Dendritic cell treated with granulocyte-macrophage colony-stimulating factor and Interleukin-4, amounts not matched to agents 40 ng/mL and 50 ng/mL, for 4 days (primary cell): ENCODE data around the gene SMPD3.

Experiments
- H3K27ac Mint-ChIP-seq: one replicate; pipeline ENCODE4 v1.8.0; 2022; ENCODE audit warnings: mild to moderate bottlenecking, mixed read lengths
- H3K27me3 Mint-ChIP-seq: one replicate; pipeline ENCODE4 v1.8.0; 2022; ENCODE audit warnings: mild to moderate bottlenecking, mixed read lengths
- H3K36me3 Mint-ChIP-seq: one replicate; pipeline ENCODE4 v1.8.0; 2022; ENCODE audit warnings: low read depth, mixed read lengths
- H3K4me1 Mint-ChIP-seq: one replicate; pipeline ENCODE4 v1.8.0; 2022; ENCODE audit warnings: low read depth, mixed read lengths
- H3K4me3 Mint-ChIP-seq: one replicate; pipeline ENCODE4 v1.8.0; 2022; ENCODE audit warnings: mild to moderate bottlenecking, moderate library complexity, mixed read lengths
- H3K9me3 Mint-ChIP-seq: one replicate; pipeline ENCODE4 v1.8.0; 2022; ENCODE audit warnings: mixed read lengths
- intact Hi-C: fragments of 100-400 bp; cut with micrococcal nuclease; formaldehyde crosslinking; loops from one replicate; pipeline ENCODE4 v1.15.0; 2022

SMPD3 gene

DNA sequence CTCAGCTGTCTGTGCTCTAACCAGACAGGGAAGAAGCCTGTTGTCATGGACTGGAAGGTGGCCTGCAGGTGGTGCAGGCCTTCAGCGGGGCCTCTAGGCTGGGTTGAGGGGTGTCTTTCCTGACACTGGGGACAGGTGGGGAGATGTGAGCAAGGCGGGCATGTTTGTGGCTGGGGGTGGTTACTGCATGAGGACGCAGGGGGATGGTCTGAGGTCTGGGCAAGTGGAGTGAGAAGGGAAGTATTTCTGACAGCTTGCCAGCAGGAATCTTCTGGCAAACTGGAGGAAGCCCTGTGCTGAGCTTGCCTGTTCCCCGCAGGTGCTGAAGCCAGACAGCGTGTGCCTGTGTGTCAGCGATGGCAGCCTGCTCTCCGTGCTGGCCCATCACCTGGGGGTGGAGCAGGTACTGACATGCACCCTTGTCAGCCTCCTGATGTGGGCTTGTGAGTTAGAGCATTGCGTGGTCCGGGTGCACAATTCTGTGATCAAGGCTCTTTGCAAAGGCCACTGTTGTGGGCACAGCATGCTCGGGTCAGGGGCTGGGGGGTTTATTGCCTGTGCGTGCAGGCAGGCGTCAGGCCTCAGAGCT, 101.3 kb downstream of the SMPD3 start:
- H3K27ac Mint-ChIP-seq = peak overlapping the region; percentile 33
- H3K27me3 Mint-ChIP-seq = no peaks in the 10 kb centered on the region
- H3K4me1 Mint-ChIP-seq = no peaks in the 10 kb centered on the region
- peaks cover 97% of the 10 kb centered on the region for H3K36me3 Mint-ChIP-seq
- H3K9me3 Mint-ChIP-seq = no peaks in the 10 kb centered on the region
- no peak overlapping the region for H3K4me3 Mint-ChIP-seq
- intact Hi-C loops = no loop called here

DNA sequence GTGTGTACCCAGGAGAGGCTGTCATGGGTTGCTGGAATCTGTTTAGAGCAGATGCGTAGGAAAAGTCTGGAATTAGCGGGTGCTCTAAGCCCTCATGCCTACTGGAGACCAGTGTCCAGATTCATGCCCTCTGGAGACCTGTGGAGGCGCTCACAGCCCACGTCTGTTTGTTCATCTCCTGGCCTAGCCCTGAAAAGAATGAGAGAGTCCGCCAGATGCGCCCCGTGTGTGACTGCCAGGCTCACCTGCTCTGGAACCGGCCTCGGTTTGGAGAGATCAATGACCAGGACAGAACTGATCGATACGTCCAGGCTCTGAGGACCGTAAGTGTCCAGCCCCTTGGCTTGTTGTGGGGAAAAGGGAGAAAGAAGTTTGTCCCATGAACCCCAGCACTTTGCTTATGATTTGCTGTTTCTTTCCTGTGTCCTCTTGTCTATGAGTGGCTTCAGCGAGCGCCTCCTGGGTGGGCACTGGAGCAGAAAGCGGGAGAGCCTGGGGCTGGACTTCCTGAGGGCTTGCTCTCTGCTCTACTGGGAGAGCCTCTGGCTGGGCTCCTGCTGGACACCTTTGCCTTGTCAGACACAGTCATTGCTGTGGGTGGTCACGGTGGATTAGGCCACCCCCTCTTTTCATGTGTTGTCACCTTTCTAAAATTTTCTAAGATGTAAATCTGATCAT, 102.2 kb downstream of the SMPD3 start:
- Mint-ChIP-seq H3K36me3 (peaks cover 97% of the 10 kb centered on the region), H3K4me1 (no peaks in the 10 kb centered on the region), H3K4me3 (no peak overlapping the region), H3K9me3 (no peaks in the 10 kb centered on the region), H3K27ac (peak overlapping the region; percentile 33), H3K27me3 (no peaks in the 10 kb centered on the region)
- intact Hi-C loops = no loop called here

DNA sequence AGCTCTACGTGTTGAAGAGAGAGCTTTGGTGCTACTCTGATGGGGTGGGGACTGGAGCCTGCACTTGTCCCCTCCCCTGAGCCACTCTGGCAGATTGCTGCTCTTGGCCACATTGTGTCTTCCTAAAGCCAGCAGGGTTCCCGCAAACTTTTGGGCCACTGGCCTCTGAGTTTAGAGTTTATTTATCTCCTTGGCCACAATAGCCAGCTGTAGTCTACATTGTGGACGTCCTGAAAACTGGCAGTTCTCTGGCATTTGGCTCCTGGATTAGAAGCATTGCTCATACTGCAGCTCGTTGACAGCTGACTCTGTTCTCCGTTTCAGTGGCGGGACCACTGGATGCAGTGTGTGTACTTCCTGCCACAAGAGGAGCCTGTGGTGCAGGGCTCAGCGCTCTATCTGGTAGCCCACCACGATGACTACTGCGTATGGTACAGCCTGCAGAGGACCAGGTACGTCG, 102.9 kb downstream of the SMPD3 start:
- H3K4me1 Mint-ChIP-seq = no peaks in the 10 kb centered on the region
- H3K36me3 Mint-ChIP-seq = peaks cover 97% of the 10 kb centered on the region
- H3K27me3 Mint-ChIP-seq = no peaks in the 10 kb centered on the region
- intact Hi-C loops = no loop called here
- no peak overlapping the region for H3K27ac Mint-ChIP-seq
- H3K4me3 Mint-ChIP-seq = no peak overlapping the region
- H3K9me3 Mint-ChIP-seq = no peaks in the 10 kb centered on the region

DNA sequence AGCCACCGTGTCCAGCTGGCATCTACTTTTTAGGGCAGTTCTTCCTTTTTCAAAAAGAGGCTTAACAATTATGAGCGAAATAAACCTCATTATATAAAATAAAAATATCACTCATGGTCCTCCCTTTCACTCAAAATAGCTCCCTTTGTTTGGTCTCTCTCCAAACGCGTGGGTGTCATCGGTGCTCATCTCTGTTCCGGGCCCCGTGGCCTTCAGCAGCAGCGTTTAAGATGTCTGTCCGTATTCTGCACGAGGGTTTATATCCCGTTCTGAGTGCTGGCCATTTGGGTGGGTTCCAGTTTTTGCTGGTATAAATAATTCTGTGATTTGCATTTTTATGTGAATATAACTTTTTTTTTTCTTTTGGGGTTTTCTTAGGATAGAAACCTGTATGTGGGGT, 104.1 kb downstream of the SMPD3 start:
- Mint-ChIP-seq H3K27ac (no peak overlapping the region), H3K9me3 (no peaks in the 10 kb centered on the region), H3K4me3 (no peak overlapping the region), H3K27me3 (no peaks in the 10 kb centered on the region), H3K4me1 (no peaks in the 10 kb centered on the region), H3K36me3 (peaks cover 97% of the 10 kb centered on the region)
- intact Hi-C loops = no loop called here

DNA sequence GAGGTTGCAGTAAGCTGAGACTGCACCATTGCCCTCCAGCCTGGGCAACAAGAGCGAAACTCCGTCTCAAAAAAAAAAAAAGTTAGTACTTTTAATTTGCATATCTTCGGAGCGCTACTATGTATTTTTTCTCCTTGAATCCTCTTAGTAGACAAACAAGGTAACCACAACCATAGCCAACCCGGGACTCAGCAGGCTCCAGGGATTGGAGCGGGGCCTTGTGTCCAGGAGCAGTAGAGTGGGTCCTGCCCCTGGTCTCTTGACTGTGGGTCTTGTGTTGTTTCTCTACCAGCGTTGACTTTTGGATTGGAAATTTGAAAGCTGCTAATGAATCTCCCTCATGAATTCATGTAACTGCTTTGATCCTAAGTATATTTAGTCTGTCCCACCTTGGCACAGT, 105.2 kb downstream of the SMPD3 start:
- no peaks in the 10 kb centered on the region for H3K4me1 Mint-ChIP-seq
- H3K27ac Mint-ChIP-seq = no peak overlapping the region
- no peaks in the 10 kb centered on the region for H3K27me3 Mint-ChIP-seq
- H3K4me3 Mint-ChIP-seq = no peak overlapping the region
- intact Hi-C loops = no loop called here
- H3K9me3 Mint-ChIP-seq = no peaks in the 10 kb centered on the region
- H3K36me3 Mint-ChIP-seq = peaks cover 97% of the 10 kb centered on the region

DNA sequence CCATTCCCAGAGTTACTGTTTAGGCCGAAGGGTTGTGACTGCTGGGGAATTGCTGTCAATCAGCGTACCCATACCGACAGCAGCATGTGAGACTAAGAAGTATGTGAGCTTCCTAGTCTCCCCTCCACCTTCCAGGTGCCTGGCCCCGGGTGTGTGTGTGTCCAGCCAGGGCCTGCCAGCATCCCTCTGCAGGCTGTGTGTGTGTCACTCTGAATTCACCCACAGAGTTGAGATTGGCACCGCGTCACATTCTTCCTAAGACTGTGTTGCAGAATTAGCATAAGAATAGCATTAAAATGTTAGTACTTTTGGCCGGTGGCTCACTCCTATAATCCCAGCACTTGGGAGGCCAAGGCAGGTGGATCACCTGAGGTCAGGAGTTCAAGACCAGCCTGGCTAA, 105.7 kb downstream of the SMPD3 start:
- Mint-ChIP-seq H3K4me3 (no peak overlapping the region), H3K4me1 (no peaks in the 10 kb centered on the region), H3K27ac (no peak overlapping the region), H3K9me3 (no peaks in the 10 kb centered on the region), H3K36me3 (peaks cover 97% of the 10 kb centered on the region), H3K27me3 (no peaks in the 10 kb centered on the region)
- intact Hi-C loops = no loop called here

DNA sequence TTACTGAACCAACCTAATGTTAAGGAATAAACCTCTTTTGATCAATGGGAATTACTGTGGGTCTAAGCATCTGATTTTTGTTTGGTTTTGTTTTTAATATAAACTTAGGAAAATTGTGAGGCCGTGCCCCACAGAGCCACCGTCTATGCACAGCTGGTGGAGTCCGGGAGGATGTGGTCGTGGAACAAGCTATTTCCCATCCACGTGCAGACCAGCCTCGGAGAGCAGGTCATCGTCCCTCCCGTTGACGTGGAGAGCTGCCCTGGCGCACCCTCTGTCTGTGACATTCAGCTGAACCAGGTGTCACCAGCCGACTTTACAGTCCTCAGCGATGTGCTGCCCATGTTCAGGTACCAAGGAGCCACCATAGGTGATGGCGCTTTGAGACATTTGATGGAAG, 109.1 kb downstream of the SMPD3 start:
- Mint-ChIP-seq H3K4me3 (no peak overlapping the region), H3K27me3 (no peaks in the 10 kb centered on the region), H3K27ac (no peak overlapping the region), H3K9me3 (no peaks in the 10 kb centered on the region), H3K36me3 (peaks cover 93% of the 10 kb centered on the region), H3K4me1 (peaks cover 4% of the 10 kb centered on the region)
- intact Hi-C loops = no loop called here

DNA sequence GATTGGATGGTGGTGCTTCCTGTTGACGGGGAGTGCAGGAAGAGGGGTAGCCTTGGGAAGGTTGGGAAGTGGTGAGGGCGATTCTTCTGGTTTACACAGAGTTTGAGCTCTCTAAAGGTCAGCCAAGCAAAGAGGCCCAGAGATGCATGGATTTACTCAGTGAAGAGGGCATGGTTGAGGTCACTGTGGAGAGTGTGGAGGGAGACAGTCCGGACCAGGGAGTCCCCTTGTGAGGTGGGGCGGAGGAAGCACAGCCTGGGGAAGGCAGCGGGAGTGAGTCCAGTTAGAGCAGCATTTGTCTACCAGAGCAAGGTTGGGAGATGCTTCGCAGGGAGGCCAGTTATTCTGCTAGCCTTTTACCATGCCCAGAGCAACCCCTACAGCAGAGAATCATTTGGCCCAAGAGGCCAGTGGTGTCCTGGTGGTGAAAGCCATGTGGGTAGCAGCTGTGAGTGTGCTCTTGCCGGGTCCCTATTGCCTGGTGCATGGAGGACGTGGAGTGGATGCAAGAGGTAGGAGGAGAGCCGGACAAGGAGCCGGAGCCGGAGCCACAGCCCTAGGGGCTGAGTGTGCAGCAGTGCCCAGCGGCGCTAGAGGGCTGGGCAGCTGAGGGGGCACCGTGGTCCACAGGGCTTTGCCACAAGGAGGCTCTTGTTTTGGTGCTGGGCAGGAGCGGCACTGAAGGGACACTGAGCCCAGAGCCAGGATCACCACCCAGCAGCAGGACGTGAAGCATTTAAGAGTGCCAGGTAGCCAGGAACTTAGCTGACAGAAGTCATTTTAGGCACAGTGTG, 109.8 kb downstream of the SMPD3 start:
- Mint-ChIP-seq H3K4me1 (peaks cover 7% of the 10 kb centered on the region), H3K36me3 (peaks cover 90% of the 10 kb centered on the region), H3K27me3 (no peaks in the 10 kb centered on the region), H3K9me3 (no peaks in the 10 kb centered on the region), H3K4me3 (no peak overlapping the region), H3K27ac (no peak overlapping the region)
- intact Hi-C loops = no loop called here

DNA sequence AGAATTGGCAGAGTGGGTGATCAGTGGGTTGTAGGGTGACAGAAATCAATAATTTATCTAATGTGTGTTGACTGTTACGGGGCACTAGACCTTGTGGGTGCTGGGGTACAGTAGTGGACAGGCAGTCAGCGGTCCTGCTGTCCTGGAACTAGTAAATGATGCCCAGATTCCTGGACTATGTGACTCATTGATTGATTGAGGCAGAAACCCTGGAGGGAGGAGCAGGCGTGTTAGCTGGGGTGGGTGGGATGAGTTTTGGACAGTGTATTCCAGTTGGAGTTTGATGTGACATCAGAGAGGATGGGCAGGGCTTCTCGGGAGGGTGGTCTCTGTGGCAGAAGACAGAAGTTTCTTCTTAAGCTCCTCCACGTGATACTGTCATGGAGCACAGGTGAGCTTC, 113.1 kb downstream of the SMPD3 start:
- no peaks in the 10 kb centered on the region for H3K9me3 Mint-ChIP-seq
- H3K27ac Mint-ChIP-seq = no peak overlapping the region
- H3K4me1 Mint-ChIP-seq = peaks cover 27% of the 10 kb centered on the region
- no peak overlapping the region for H3K4me3 Mint-ChIP-seq
- intact Hi-C loops = no loop called here
- peaks cover 58% of the 10 kb centered on the region for H3K36me3 Mint-ChIP-seq
- no peaks in the 10 kb centered on the region for H3K27me3 Mint-ChIP-seq

DNA sequence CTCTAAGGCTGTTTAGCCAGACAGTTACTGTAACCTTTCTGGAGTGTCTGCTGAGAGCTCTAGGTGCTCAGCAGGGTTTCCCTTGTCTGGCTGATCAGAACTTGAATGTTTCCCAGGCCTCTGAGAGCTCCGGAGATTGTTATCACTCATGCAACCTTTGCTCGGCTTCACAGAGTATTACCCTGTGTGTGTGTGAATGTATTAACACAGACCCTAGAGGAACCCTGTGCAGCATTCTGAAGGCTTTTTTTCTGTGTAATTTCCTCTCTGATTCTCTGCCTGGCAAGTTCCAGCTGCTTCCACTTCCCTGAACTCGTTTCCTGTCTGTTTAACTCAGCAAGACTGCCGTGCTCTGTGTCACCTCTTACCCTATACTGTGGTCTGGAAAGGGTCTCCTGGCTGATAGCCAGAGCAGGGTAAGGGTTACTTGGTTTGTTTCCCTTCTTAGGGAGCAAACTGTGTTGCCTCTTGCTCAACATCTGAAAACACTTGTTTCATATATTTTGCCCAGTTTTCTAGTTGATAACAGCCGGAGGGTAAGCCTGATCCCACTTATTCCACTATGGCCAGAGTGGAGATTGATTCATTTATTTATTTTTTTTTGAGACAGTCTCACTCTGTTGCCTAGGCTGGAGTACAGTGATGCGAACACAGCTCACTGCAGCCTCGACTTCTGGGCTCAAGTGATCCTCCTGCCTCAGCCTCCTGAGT, 115.7 kb downstream of the SMPD3 start:
- peaks cover 27% of the 10 kb centered on the region for H3K4me1 Mint-ChIP-seq
- H3K27ac Mint-ChIP-seq = peak overlapping the region; percentile 77

DNA sequence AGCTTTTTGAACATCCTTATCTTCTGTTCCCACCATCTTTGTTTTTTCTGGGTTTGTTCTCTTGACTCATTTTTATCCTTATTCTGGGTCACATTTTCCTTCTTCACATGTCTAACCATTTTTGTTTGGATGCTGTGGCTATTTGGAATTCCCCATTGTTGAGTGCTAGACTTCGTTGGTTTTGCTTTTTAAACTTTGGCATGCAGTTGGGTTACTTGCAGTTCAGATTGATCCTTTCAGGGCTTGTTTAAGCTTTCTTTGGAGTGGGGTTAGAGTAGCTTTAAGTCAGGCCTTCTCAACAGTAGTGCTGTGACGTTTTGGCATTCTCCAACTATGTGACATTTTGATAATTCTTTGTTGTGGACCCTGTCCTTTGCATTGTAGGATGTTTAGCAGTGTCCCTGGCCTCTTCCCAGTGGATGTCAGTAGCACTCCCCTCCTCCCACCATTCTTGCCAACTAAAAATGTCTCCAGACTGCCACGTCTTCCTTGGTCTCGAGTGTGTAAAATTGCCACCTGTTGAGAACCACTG, 116.4 kb downstream of the SMPD3 start:
- Mint-ChIP-seq H3K27ac (peak overlapping the region; percentile 77), H3K36me3 (peaks cover 42% of the 10 kb centered on the region), H3K27me3 (no peaks in the 10 kb centered on the region), H3K4me3 (peak overlapping the region; percentile 18), H3K9me3 (no peaks in the 10 kb centered on the region), H3K4me1 (peaks cover 27% of the 10 kb centered on the region)
- intact Hi-C loops = no loop called here

More for the DNA sequence above, 115.7 kb downstream of the SMPD3 start:
- H3K9me3 Mint-ChIP-seq = no peaks in the 10 kb centered on the region
- intact Hi-C loops = no loop called here
- peaks cover 43% of the 10 kb centered on the region for H3K36me3 Mint-ChIP-seq
- peak overlapping the region; percentile 18 for H3K4me3 Mint-ChIP-seq
- no peaks in the 10 kb centered on the region for H3K27me3 Mint-ChIP-seq

DNA sequence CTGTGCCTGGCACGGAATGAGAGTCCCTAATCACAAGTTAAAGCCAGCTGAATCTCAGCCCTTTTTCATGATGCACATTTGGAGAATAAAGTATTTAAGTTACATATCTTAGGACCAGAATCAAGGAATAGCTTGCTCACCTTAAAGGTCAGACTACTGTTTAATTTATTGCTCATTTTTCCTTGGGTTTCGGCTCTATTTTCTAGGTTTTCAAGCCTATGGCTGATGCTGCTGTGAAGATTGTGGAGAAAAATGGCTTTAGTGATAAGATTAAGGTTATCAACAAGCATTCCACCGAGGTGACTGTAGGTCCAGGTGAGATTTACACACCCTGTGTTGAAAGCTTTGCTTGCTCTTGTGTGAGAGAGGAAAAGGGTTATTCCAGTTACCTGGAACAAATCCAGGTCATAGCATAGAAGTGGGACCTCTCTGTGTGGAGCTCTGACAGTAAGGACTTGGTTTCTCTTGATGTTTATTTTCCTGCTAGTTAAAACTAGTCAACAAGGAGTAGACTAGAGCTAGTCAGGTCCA, 119.4 kb downstream of the SMPD3 start:
- no peak overlapping the region for H3K4me3 Mint-ChIP-seq
- peaks cover 20% of the 10 kb centered on the region for H3K4me1 Mint-ChIP-seq
- no peak overlapping the region for H3K27ac Mint-ChIP-seq
- no peaks in the 10 kb centered on the region for H3K9me3 Mint-ChIP-seq
- peaks cover 35% of the 10 kb centered on the region for H3K36me3 Mint-ChIP-seq
- intact Hi-C loops = loop anchor here (1.0 kb wide), 2 partner anchors 68 to 89 kb away; no protein-coding TSS in a partner anchor
- H3K27me3 Mint-ChIP-seq = no peaks in the 10 kb centered on the region

DNA sequence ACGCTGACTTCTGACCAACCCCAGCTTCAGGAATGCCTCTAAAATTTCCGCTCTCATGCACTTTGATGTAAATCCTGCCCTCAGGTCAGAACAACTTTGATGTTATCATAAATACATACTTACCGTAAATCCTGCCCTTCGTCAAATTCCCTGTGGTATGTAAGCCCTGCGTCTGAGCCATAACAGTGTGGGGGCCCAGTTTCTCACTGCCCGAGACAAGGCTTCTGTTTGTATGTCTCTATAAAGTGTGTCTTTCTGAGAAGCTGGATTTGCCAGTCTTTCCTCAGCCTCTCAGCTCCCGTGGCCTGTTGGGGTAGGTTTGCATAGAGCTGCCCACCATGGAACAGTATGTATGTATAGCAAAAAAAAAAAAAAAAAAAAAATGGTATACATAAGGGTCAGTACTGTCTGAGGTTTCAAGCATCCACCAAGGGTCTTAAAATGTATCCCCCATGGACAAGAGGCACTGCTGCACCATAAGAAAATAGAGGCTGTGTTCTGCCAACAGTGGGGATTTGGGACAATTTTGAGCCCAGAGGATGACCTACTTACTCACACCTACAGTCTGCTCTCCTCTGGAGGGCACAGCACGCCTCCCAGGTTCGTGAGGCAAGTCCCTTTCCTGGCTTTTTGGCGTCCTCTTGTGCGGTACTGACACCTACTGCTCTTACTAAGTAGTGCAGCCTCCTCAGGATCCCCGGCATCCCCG, 120.0 kb downstream of the SMPD3 start:
- intact Hi-C loops = loop anchor here (1.0 kb wide), 2 partner anchors 67 to 88 kb away; no protein-coding TSS in a partner anchor
- H3K36me3 Mint-ChIP-seq = peaks cover 38% of the 10 kb centered on the region
- no peak overlapping the region for H3K4me3 Mint-ChIP-seq
- H3K27me3 Mint-ChIP-seq = no peaks in the 10 kb centered on the region
- peaks cover 20% of the 10 kb centered on the region for H3K4me1 Mint-ChIP-seq
- H3K9me3 Mint-ChIP-seq = no peaks in the 10 kb centered on the region
- no peak overlapping the region for H3K27ac Mint-ChIP-seq
